Stomach (tissue), 9 donors: ENCODE measurements around the gene XRCC4. TPM values are rescaled to one million over a fixed set of nuclear protein-coding genes. Genes with fewer than 3 reads are reported as not detected.
A peak's percentile ranks its signal among the peaks of the same experiment; 100 is the strongest.

Experiments
- DNase-seq, 2 donors: peaks; one replicate each; pipeline versions ENCODE4 v3.0.0 to v3.0.0-alpha.2; 2013 to 2019
- H3K27ac ChIP-seq, 5 donors: fragments of 200-600 bp in 4 of 5; sonication (generic) in 4 of 5; one replicate each; pipeline ENCODE4 v1.5.1; 2013 to 2019; ENCODE audit warnings: mild to moderate bottlenecking in 1 of 5, moderate library complexity in 1 of 5
- H3K27me3 ChIP-seq, 3 donors: fragments of 200-600 bp; sonication (generic); one replicate each; pipeline ENCODE4 v1.5.1; 2017 to 2019; ENCODE audit warnings: mixed run types in 1 of 3
- H3K36me3 ChIP-seq, 4 donors: fragments of 200-600 bp; sonication (generic); 1 replicate in 3 of 4; 2 replicates in 1 of 4; pipeline ENCODE4 v1.5.1; 2016 to 2019
- H3K4me1 ChIP-seq, 4 donors: fragments of 200-600 bp; sonication (generic); one replicate each; pipeline ENCODE4 v1.5.1; 2016 to 2019
- H3K4me3 ChIP-seq, 4 donors: fragments of 200-600 bp; sonication (generic) in 3 of 4; one replicate each; pipeline ENCODE4 v1.5.1; 2016 to 2019; ENCODE audit warnings: mild to moderate bottlenecking in 1 of 4
- H3K9me3 ChIP-seq, 4 donors: fragments of 200-600 bp; sonication (generic); one replicate each; pipeline ENCODE4 v1.5.1; 2016 to 2019
- EP300 ChIP-seq: sonication (generic); formaldehyde crosslinking; IDR thresholded peaks from one replicate; pipeline ENCODE4 v1.6.1; 2017; ENCODE audit warnings: antibody characterized with exemption
- POLR2A ChIP-seq, 4 donors: fragments of 450-650 bp; IDR thresholded peaks; one replicate each; pipeline ENCODE4 v1.6.1; 2016; ENCODE audit warnings: antibody characterized with exemption in 4 of 4, control low read depth in 2 of 4, mild to moderate bottlenecking in 1 of 4, moderate library complexity in 1 of 4
- POLR2AphosphoS5 ChIP-seq, 3 donors: sonication (generic); formaldehyde crosslinking; IDR thresholded peaks; one replicate each; pipeline ENCODE4 v1.6.1; 2016; ENCODE audit warnings: antibody characterized with exemption in 3 of 3
- WGBS, 5 donors: extraction: QIAGEN DNeasy Blood & Tissue Kit in 3 of 5; methylation state at CpG; one replicate each; pipeline versions ENCODE4 v1.1.5 to v1.1.7; 2013 to 2018; 5-methylcytosine and 5-hydroxymethylcytosine counted together
- intact Hi-C: fragments of 100-400 bp; cut with DNase I; formaldehyde crosslinking; loops from one replicate; pipeline ENCODE4 v1.15.1; 2023; ENCODE audit warnings: low total_unique reads
- polyA plus RNA-seq, 3 donors: library from polyadenylated mRNA; stranded (reverse); fragments of 200-250 nt; gene quantifications; one replicate each; pipeline ENCODE4 v1.2.3, GENCODE V29; 2013
- total RNA-seq, 5 donors: library from RNA; depleted of rRNA; stranded (reverse); fragments of >200 nt; gene quantifications; one replicate each; pipeline versions ENCODE4 v1.1.0 to v1.2.3, GENCODE V29; 2014 to 2016
- TF ChIP-seq, protein P1 (sequence below), 7 experiments: fragments of 450-650 bp in 4 of 7; fragments of 200-600 bp in 3 of 7; sonication (generic) in 3 of 7; IDR thresholded peaks; one replicate each; pipeline ENCODE4 v1.5.1; 2016 to 2019; ENCODE audit warnings: antibody characterized with exemption in 7 of 7, control low read depth in 2 of 7, mild to moderate bottlenecking in 1 of 7
- donor health status: healthy with polysubstance abuse.
- donor health status: Bipolar disorder and iron deficiency.
- donor health status: healthy.

The XRCC4 gene
- total and polyA plus RNA-seq, 8 donors: 0.45 to 14.2 (median 8.4) TPM; not detected in 1

DNA sequence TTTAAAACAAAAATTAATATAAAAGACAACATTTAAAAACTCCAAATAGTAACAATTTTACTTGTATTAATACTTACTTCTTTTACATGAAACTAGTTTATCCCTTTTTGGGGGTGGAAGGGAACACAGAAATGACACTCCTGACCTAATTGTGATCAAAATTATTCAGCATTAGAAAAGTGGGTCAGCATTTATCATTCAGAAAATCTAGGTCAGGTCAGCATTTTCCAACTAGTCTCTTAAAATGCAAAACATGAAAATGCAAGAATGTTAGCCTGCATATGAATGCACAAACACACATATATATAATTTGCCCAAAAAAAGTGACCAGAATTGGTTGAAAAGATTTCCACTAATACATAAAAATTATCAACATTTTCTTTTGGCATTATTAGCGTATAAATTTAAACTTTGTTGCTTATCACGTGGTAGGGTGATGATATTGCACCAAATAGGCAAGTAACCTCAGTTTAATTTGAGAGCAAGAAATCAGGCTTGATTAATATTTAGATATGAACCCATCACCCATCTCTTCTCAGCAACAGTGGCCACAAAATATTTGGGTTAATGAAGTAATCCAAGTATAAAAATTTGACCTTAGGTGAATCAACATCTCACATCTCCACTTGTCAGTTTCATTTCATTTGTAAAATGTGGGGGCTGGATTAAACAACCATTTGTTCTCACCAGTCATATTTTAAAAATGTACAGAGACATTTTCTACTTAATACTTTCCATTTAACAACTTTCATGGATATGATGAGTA lies 5.9 kb upstream of the XRCC4 start:
- no peak for DNase-seq
- H3K4me1 ChIP-seq: peaks cover 16 to 76% (median 42%) of the 10 kb centered on the region in 4 donors

DNA sequence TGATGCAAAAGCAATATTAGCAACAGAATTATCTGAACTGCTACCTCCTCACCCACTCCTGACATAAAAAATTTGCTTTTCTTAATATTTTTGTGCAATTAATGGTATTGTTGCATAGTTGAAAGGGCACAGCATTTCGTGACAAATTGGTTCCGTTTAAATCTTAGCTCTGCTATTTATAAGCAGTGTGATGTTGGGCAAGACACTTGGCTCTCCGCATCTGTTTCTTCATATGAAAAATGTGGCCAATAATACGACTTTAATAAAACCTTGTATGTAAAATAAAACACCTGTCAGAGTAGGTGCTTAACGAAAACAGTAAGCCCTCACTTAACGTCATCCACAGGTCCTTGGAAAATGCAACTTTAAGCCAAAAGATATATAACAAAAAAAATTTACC lies 4.4 kb upstream of the XRCC4 start:
- intact Hi-C loops: no loop called here
- no peaks in the 10 kb centered on the region for H3K27me3 ChIP-seq
- no peaks in the 10 kb centered on the region for H3K36me3 ChIP-seq
- TF ChIP-seq POLR2AphosphoS5 (IDR thresholded peaks at IDR 0.05): no peak
- H3K4me1 ChIP-seq: peaks cover 18 to 76% (median 45%) of the 10 kb centered on the region in 4 donors
- no peak for DNase-seq
- H3K4me3 ChIP-seq: no peak overlapping the region
- no peaks in the 10 kb centered on the region for H3K9me3 ChIP-seq
- WGBS, 5 donors: 76 to 92% (median 79%) methylated on average over 6 of the region's 6 CpGs
- no peak overlapping the region for H3K27ac ChIP-seq

More for the DNA sequence above, 5.9 kb upstream of the XRCC4 start:
- H3K27ac ChIP-seq: no peak overlapping the region
- intact Hi-C loops: no loop called here
- no peak overlapping the region for H3K4me3 ChIP-seq
- WGBS, 5 donors: 83 to 90% (median 85%) methylated on average over 2 of the region's 2 CpGs
- TF ChIP-seq, protein P1, sequence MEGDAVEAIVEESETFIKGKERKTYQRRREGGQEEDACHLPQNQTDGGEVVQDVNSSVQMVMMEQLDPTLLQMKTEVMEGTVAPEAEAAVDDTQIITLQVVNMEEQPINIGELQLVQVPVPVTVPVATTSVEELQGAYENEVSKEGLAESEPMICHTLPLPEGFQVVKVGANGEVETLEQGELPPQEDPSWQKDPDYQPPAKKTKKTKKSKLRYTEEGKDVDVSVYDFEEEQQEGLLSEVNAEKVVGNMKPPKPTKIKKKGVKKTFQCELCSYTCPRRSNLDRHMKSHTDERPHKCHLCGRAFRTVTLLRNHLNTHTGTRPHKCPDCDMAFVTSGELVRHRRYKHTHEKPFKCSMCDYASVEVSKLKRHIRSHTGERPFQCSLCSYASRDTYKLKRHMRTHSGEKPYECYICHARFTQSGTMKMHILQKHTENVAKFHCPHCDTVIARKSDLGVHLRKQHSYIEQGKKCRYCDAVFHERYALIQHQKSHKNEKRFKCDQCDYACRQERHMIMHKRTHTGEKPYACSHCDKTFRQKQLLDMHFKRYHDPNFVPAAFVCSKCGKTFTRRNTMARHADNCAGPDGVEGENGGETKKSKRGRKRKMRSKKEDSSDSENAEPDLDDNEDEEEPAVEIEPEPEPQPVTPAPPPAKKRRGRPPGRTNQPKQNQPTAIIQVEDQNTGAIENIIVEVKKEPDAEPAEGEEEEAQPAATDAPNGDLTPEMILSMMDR (IDR thresholded peaks at IDR 0.05): no peak
- no peaks in the 10 kb centered on the region for H3K9me3 ChIP-seq
- no peaks in the 10 kb centered on the region for H3K36me3 ChIP-seq
- no peaks in the 10 kb centered on the region for H3K27me3 ChIP-seq

DNA sequence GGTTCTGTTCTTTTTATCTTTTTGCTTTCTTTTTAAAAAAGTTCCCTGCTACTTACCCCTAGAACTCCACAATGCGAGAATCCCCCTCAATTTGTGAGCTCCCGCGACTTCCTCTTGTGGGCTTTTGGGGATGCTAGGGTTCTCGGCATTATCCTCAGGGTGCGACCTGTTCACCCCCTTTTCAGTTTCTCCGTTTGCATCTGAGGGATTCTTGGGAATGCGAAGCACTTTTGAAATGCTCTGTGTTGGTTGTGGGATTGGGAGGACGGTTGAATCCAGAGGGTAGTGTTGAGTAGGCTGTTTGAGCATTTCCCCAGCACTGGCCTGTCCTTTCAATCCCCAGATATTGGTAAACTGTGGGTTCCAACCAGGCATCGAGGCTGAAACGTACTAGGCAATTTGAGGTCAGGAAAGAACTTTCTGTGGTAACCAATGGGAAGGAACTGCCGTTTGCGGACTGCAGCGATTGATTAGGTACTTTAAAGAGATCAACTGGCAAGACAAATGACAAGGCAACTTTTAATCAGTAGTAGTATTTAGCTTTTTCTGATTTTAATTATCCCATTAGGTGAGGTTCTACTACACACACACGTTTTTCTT lies 415 bp downstream of the XRCC4 start:
- H3K4me1 ChIP-seq: peaks cover 16 to 47% (median 34%) of the 10 kb centered on the region in 4 donors
- H3K4me3 ChIP-seq: peak overlapping the region; percentile 69 to 89 (median 85)
- H3K9me3 ChIP-seq: no peaks in the 10 kb centered on the region
- intact Hi-C loops: no loop called here
- TF ChIP-seq, protein P1 (IDR thresholded peaks at IDR 0.05): no peak
- TF ChIP-seq EP300: peak; percentile 11
- TF ChIP-seq POLR2A (IDR thresholded peaks at IDR 0.05): no peak
- peak overlapping the region; percentile 72 to 93 (median 88) for H3K27ac ChIP-seq
- DNase-seq: no peak
- 0 to 4% (median 3%) methylated on average over 14 of the region's 14 CpGs for WGBS, 5 donors
- H3K27me3 ChIP-seq: no peaks in the 10 kb centered on the region
- no peaks in the 10 kb centered on the region for H3K36me3 ChIP-seq

DNA sequence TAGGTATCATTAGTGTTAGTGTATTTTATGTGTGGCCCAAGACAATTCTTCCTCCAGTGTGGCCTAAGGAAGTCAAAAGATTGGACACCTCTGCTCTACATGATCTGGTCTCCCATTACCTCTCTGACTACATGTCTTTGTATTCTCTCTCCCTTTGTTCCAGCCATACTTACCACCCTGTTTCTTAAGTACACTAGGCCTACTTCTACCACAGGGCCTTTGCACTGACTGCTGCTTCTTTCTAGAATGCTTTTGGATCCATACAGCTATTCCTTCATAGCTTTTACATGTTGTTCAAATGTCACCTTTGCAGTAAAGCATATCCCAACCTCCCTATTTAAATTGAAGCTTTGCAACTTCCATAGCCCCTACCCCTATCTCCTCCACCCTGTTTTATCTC lies 5.4 kb downstream of the XRCC4 start:
- no peak for DNase-seq
- no peaks in the 10 kb centered on the region for H3K27me3 ChIP-seq
- no peak overlapping the region for H3K4me3 ChIP-seq
- H3K9me3 ChIP-seq: no peaks in the 10 kb centered on the region
- H3K27ac ChIP-seq: no peak overlapping the region
- intact Hi-C loops: no loop called here
- TF ChIP-seq POLR2AphosphoS5 (IDR thresholded peaks at IDR 0.05) (no peak), POLR2A (IDR thresholded peaks at IDR 0.05) (no peak)
- TF ChIP-seq, protein P1 (IDR thresholded peaks at IDR 0.05): no peak
- no peaks in the 10 kb centered on the region for H3K36me3 ChIP-seq
- peaks cover 6 to 21% (median 14%) of the 10 kb centered on the region in 4 donors for H3K4me1 ChIP-seq

- Histone ChIP-seq H3K9me3 (no peaks in the 10 kb centered on the region), H3K36me3 (no peaks in the 10 kb centered on the region), H3K4me1 (peaks cover 0 to 13% (median 7%) of the 10 kb centered on the region in 4 donors), H3K4me3 (no peak overlapping the region), H3K27ac (no peak overlapping the region), H3K27me3 (no peaks in the 10 kb centered on the region)
- no peak for DNase-seq
- intact Hi-C loops: no loop called here
- no peak for TF ChIP-seq EP300
- WGBS, 5 donors: 28 to 66% (median 52%) methylated on average over 2 of the region's 2 CpGs
These were observed 7.0 kb downstream of the XRCC4 start for GRCh38 chr5:83084336-83084735.
